KMS-11 (cell line): ENCODE data around the gene TRIM8.

Source experiments
- H2AFZ ChIP-seq: fragments of 200-600 bp; sonication (generic); 2 replicates; pipeline ENCODE4 v1.6.1; 2016; ENCODE audit warnings: antibody characterized with exemption, mixed run types, low read depth
- H3K27ac ChIP-seq: fragments of 200-600 bp; sonication (generic); 2 replicates; pipeline ENCODE4 v1.6.1; 2016; ENCODE audit warnings: mild to moderate bottlenecking, mixed run types
- H3K27me3 ChIP-seq: fragments of 200-600 bp; sonication (generic); 2 replicates; pipeline ENCODE4 v1.6.1; 2017; ENCODE audit warnings: mild to moderate bottlenecking, low read depth, mixed run types, moderate library complexity; ENCODE audit not compliant: insufficient read depth
- H3K36me3 ChIP-seq: fragments of 200-600 bp; sonication (generic); 2 replicates; pipeline ENCODE4 v1.6.1; 2017; ENCODE audit warnings: mild to moderate bottlenecking, mixed run types; ENCODE audit not compliant: insufficient read depth
- H3K4me1 ChIP-seq: fragments of 200-600 bp; sonication (generic); 2 replicates; pipeline ENCODE4 v1.6.1; 2016; ENCODE audit warnings: mild to moderate bottlenecking, low read depth, mixed run types; ENCODE audit not compliant: poor library complexity, severe bottlenecking
- H3K4me2 ChIP-seq: fragments of 200-600 bp; sonication (generic); 2 replicates; pipeline ENCODE4 v1.7.0; 2016; ENCODE audit warnings: mild to moderate bottlenecking, mixed run types
- H3K4me3 ChIP-seq: fragments of 200-600 bp; sonication (generic); IDR thresholded peaks from 2 replicates; pipeline ENCODE4 v1.6.1; 2017; ENCODE audit warnings: low read depth, low read length, mixed read lengths; ENCODE audit not compliant: insufficient read depth
- H3K79me2 ChIP-seq: fragments of 200-600 bp; sonication (generic); 2 replicates; pipeline ENCODE4 v1.6.1; 2016; ENCODE audit warnings: low read depth, mixed run types; ENCODE audit not compliant: insufficient read depth
- H3K9ac ChIP-seq: fragments of 200-600 bp; sonication (generic); 2 replicates; pipeline ENCODE4 v1.6.1; 2016; ENCODE audit warnings: mild to moderate bottlenecking, mixed run types
- H4K20me1 ChIP-seq: fragments of 200-600 bp; sonication (generic); 2 replicates; pipeline ENCODE4 v1.6.1; 2016; ENCODE audit warnings: mild to moderate bottlenecking, mixed run types; ENCODE audit not compliant: insufficient read depth
- CTCF ChIP-seq: fragments of 200-600 bp; sonication (generic); conservative IDR thresholded peaks from 2 replicates; pipeline ENCODE4 v1.6.1; 2017; ENCODE audit warnings: low read depth, mild to moderate bottlenecking, antibody characterized with exemption, low read length, moderate library complexity, mixed read lengths

Gene TRIM8

GRCh38 chr10:102681696-102682095 lies 37.4 kb downstream of the TRIM8 start:
- Histone ChIP-seq H3K27me3 (no peaks in the 10 kb centered on the region), H3K27ac (no peak overlapping the region), H4K20me1 (no peaks in the 10 kb centered on the region), H2AFZ (no peak overlapping the region), H3K36me3 (no peaks in the 10 kb centered on the region), H3K4me2 (peak overlapping the region; percentile 25), H3K4me1 (peaks cover 55% of the 10 kb centered on the region), H3K9ac (no peak overlapping the region), H3K4me3 (no peak overlapping the region), H3K79me2 (no peaks in the 10 kb centered on the region)
- no peak for TF ChIP-seq CTCF

GRCh38 chr10:102682416-102682815 lies 38.1 kb downstream of the TRIM8 start:
- Histone ChIP-seq H3K27me3 (no peaks in the 10 kb centered on the region), H3K27ac (no peak overlapping the region), H3K4me2 (peak overlapping the region; percentile 25; the same call in 1 of the 2 replicates), H3K9ac (no peak overlapping the region), H3K79me2 (no peaks in the 10 kb centered on the region), H4K20me1 (no peaks in the 10 kb centered on the region), H3K36me3 (no peaks in the 10 kb centered on the region), H3K4me3 (no peak overlapping the region), H2AFZ (no peak overlapping the region), H3K4me1 (peaks cover 53% of the 10 kb centered on the region)
- no peak for TF ChIP-seq CTCF

GRCh38 chr10:102682981-102683380 lies 38.7 kb downstream of the TRIM8 start:
- TF ChIP-seq CTCF = no peak
- Histone ChIP-seq H3K4me2 (no peak overlapping the region), H2AFZ (no peak overlapping the region), H3K27ac (no peak overlapping the region), H3K36me3 (no peaks in the 10 kb centered on the region), H3K79me2 (no peaks in the 10 kb centered on the region), H4K20me1 (no peaks in the 10 kb centered on the region), H3K27me3 (no peaks in the 10 kb centered on the region), H3K4me1 (peaks cover 48% of the 10 kb centered on the region), H3K9ac (no peak overlapping the region), H3K4me3 (no peak overlapping the region)

- Histone ChIP-seq H3K36me3 (no peaks in the 10 kb centered on the region), H3K9ac (no peak overlapping the region), H4K20me1 (no peaks in the 10 kb centered on the region), H3K27ac (no peak overlapping the region), H3K4me1 (peaks cover 41% of the 10 kb centered on the region), H2AFZ (no peak overlapping the region), H3K27me3 (no peaks in the 10 kb centered on the region), H3K4me3 (no peak overlapping the region), H3K4me2 (no peak overlapping the region), H3K79me2 (no peaks in the 10 kb centered on the region)
- TF ChIP-seq CTCF = no peak
Measured at GRCh38 chr10:102683736-102684135, 39.5 kb downstream of the TRIM8 start.
